HG03521 (cell line): Measurements from ENCODE around the gene MYBBP1A.

Experiments
- ATAC-seq: cut with Tn5 transposase; IDR thresholded peaks from one replicate; pipeline ENCODE4 v1.9.1; 2021; ENCODE audit warnings: mild to moderate bottlenecking, moderate library complexity; ENCODE audit not compliant: unreplicated experiment

Gene MYBBP1A

GRCh38 chr17:4551796-4552525 lies 3.2 kb downstream of the MYBBP1A start:
- no peak for ATAC-seq

DNA sequence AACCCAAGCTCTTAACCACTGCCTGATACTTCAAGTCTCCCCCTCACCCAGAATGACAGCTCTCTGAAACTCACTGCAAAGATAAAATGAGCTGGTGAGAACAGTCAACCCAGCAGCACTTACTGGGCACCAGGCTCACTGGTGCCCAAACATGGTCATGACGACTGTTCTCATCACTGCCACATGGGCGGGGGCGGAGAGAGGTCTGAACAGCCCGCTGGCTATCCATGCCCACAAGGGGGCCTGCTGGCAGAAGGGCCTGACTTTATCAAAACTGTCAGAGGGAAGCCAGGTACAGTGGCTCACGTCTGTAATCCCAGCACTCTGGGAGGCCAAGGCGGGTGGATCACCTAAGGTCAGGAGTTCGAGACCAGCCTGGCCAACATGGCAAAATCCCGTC lies 4.0 kb downstream of the MYBBP1A start:
- ATAC-seq = no peak

GRCh38 chr17:4550534-4551039 lies 4.6 kb downstream of the MYBBP1A start:
- no peak for ATAC-seq

- ATAC-seq = no peak
Observed at GRCh38 chr17:4549781-4550533, 5.2 kb downstream of the MYBBP1A start.

DNA sequence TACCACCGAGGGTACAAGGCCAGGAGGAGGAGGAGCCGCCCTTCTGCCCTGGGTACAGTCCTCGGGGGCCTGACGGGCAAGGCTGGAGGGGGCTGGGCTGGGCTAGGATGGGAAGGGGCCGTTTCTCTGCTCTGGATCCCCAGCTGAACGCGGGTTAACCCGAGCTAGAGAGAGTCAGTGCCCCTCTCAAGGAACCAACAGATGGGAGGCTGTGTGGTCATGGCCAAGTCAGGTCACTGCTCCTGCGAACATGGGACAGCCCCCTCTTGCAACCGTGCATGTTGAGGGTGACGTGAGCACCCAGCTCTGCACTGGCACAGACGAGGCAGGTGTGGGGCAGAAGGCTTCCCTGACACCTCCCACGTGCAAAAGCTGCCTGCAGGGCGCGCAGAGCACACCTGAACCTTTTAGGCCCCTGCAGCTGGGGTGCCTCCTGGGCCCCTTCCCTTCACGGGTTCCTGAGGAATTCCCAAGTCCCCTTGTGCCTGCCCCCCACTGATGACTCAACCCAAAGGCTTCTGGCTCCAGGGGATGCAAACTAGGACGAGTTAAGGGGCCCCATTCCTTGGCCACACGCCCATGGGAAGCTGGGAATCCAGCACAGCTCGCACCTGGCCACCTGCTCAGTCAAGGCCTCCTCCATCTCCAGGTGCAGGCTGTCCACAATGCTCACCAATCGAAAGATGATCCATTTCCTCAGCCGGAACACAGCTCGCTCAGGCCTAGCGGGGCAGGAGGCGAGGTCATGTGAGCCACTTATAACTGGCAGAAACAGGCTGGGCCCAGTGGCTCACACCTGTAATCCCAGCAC lies 6.3 kb downstream of the MYBBP1A start:
- ATAC-seq = no peak

DNA sequence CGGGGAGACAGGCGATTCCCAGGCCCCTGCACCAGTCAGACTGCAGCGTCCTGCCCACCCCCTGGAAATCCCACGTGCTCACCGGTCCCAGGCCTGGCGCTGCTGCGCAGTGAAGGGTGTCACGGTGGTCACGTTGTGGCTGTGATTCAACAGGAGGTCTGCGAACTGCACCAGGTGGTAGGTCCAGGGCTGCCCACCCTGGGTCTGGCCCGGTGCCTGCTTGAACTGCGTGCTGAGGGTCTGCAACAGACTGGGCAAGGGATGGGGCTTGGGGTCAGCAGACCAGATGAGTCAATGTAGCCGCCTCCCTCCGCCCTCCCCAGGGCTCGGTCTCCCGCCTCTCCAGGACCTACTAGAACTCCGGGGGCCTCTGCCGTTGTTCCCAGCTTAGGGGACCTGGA lies 7.1 kb downstream of the MYBBP1A start:
- ATAC-seq = no peak

- ATAC-seq = no peak
Observed at GRCh38 chr17:4547118-4547906, 7.9 kb downstream of the MYBBP1A start.

DNA sequence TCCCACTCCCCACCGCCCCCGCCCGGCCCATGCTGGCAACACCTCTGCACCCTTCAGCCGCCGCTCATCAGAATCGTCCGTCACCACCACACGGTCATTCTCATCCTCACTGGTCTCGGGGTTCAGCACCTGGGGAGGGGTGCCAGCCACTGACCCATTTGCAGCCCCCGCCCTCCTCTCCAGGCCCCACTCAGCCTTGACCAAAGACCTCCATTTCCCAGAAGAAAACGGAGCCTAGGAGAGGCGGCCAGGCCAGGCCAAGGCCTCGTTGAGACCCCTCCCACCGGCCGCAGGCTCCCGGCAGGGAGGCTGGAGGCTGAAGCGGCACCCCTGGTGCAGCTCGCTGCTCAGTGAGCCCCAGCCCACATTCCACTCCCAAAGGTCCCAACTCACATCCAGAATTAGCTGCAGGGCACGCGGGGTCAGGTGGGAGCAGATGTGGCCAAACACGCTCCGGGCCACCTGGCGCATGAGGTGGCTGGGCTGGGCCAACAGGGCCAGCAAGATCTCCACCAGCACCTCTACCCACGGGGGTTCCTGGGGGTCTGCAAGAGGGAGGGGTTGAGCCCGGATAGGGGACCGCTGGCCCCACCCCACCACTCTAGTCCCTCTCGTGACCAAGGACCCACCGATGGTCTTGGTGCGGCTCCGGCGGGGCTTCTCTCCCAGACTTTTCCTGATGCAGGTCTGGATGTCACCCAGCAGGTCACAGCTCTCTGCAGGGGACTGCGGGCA lies 9.8 kb downstream of the MYBBP1A start:
- no peak for ATAC-seq

- ATAC-seq = no peak
Observed at GRCh38 chr17:4544951-4545216, 10.3 kb downstream of the MYBBP1A start.

DNA sequence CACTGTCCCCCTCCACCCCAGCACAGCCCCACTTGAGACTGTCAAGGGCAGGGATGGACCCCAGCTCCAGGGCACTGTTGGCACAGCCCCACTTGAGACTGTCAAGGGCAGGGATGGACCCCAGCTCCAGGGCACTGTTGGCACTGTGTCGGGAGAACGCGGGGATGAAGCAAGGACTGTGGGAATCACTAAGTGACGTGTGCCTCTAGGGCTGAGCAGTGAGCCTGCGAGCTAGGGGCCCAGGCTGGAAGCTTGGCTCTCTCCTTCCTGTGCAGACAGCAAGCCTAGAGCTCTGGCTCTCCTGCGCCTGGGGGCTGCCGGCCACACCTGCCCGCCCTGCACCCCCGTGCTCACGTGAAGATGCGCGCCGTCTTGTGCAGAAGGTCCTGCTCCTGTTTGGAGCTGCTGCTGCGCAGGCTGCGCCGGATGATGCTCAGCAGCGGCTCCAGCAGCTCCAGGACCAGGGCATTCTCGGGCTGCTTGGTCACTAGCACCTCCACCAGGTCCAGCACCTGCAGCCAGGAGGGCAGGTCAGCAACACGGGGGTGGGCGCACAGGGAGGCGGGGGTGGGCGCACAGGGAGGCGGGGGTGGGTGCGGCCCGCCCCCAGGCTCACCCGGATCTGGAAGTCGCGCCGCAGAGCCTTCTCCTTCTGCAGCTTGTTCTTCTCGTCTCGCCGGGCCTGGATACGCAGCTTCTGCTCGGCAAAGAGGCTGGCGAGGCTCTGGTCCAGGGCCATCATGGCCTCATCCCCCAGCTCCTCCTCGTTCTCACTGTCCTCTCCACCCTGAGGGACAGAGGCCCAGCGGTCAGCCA lies 10.8 kb downstream of the MYBBP1A start:
- no peak for ATAC-seq

DNA sequence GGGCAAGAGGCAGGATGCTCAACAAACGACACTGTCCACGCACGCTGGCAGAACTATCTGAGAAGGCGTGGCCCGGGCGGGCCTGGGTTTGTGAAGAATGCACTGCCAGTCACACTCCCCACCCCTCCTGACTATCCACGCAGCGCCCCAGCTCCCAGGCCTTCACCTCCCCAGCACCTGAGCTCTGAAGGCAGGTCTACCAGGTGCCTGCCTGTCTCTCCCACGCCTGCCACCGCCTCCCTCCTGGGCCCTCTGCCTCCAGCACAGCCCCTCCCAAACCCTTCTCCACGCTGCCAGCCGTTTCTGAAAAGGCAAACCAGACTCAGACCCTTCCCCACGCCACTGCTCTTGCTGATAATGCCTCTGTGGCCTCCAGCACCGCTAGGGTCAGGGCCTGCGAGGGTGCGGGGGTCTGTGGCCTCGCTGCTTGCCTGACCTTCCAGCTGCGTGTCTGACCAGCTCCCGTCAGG lies 11.6 kb downstream of the MYBBP1A start:
- no peak for ATAC-seq

GRCh38 chr17:4542726-4543191 lies 12.4 kb downstream of the MYBBP1A start:
- no peak for ATAC-seq

DNA sequence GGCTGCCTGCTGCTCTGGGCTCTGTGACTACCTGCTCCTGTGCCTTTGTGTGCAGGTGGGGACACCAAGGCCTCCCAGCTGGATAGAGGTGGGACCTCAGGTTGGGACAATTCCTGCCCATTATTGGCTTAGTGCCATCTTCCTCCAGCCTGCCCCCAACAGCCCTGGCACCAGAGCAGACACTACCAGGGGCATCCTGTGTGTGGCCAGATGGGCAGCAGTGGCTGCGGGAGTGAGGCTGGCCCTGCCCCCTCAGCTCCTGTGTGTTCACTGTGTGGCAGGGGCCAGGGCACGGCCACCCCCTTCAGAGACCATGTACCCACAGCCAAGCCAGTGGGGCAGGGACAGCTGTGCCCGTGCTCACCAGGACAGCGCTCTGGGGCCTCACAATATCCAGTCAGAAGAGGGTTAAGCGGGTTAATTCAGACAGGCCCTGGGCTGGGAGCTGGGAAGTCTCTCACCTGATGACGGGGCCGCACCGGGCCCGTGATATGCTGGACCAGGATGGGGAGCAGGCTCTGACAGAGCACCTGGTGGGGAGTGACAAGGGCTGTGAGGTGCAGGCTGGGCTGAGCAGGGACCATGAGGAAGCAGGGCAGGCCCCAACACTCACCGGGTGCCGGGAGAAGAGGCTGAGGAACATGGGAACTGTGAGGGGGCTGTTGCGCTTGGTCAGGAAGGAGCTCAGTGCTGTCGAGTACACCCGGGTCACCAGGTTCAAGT lies 13.0 kb downstream of the MYBBP1A start:
- no peak for ATAC-seq

GRCh38 chr17:4541328-4542002 lies 13.7 kb downstream of the MYBBP1A start:
- no peak for ATAC-seq

- no peak for ATAC-seq
Observed at GRCh38 chr17:4540687-4541327, 14.4 kb downstream of the MYBBP1A start.

DNA sequence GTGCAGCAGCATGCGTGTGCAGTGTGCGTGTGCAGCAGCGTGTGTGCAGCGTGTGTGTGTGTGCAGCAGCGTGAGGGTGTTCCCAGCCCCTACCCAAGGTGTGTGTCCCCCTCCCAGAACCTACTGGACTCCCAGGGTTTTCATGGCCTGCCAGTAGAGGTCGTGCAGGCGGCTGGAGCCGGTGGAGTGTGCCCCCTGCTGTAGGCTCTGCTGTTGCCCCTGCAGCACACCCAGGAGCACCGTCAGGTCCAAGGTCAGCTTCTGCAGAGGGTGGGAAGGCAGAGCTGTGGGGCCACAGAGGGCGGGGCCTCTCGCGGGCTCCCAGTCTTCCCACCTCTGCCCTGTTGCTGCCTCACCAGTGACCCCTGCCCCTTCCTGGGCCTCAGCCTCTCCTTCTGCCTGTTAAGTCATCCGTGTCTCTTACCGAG lies 14.9 kb downstream of the MYBBP1A start:
- ATAC-seq = no peak

- ATAC-seq = no peak
Observed at GRCh38 chr17:4539576-4540223, 15.5 kb downstream of the MYBBP1A start.
